Neural progenitor cell (in vitro differentiated cells): Measurements from ENCODE around the gene TMEM214. TPM values are rescaled to one million over a fixed set of nuclear protein-coding genes. Genes with fewer than 3 reads are reported as not detected.

Source experiments
- DNase-seq: peaks from one replicate; pipeline ENCODE4 v3.0.0-alpha.2; 2016; ENCODE audit warnings: low spot score
- H2AFZ ChIP-seq: fragments of 200-600 bp; sonication (generic); replicated peaks from 2 replicates; pipeline ENCODE4 v1.6.1; 2016; ENCODE audit warnings: antibody characterized with exemption
- H3F3A ChIP-seq: fragments of 200-600 bp; sonication (generic); 2 replicates; pipeline ENCODE4 v1.6.1; 2016; ENCODE audit warnings: antibody characterized with exemption, low read depth
- H3K27ac ChIP-seq: fragments of 200-600 bp; sonication (generic); 2 replicates; pipeline ENCODE4 v1.5.1; 2016; ENCODE audit warnings: mild to moderate bottlenecking
- H3K27me3 ChIP-seq: fragments of 200-600 bp; sonication (generic); 2 replicates; pipeline ENCODE4 v1.6.1; 2016; ENCODE audit warnings: mild to moderate bottlenecking, moderate library complexity
- H3K36me3 ChIP-seq: fragments of 200-600 bp; sonication (generic); 2 replicates; pipeline ENCODE4 v1.5.1; 2016
- H3K4me1 ChIP-seq: fragments of 200-600 bp; sonication (generic); 2 replicates; pipeline ENCODE4 v1.6.1; 2016; ENCODE audit warnings: mixed run types
- H3K4me2 ChIP-seq: fragments of 200-600 bp; sonication (generic); 2 replicates; pipeline ENCODE4 v1.6.1; 2016
- H3K4me3 ChIP-seq: fragments of 200-600 bp; sonication (generic); 2 replicates; pipeline ENCODE4 v1.5.1; 2016
- H3K79me2 ChIP-seq: fragments of 200-600 bp; sonication (generic); 2 replicates; pipeline ENCODE4 v1.6.1; 2016; ENCODE audit warnings: low read depth
- H3K9ac ChIP-seq: fragments of 200-600 bp; sonication (generic); 2 replicates; pipeline ENCODE4 v1.6.1; 2016
- H3K9me3 ChIP-seq: fragments of 200-600 bp; sonication (generic); 2 replicates; pipeline ENCODE4 v1.5.1; 2016; ENCODE audit warnings: low read depth
- H4K20me1 ChIP-seq: fragments of 200-600 bp; sonication (generic); 2 replicates; pipeline ENCODE4 v1.6.1; 2016; ENCODE audit warnings: low read depth
- H3K27ac Mint-ChIP-seq: 3 replicates; pipeline ENCODE4 v1.8.0; 2021; ENCODE audit warnings: mixed read lengths
- H3K27me3 Mint-ChIP-seq: 2 replicates; pipeline ENCODE4 v1.8.0; 2022; ENCODE audit warnings: low read depth, mild to moderate bottlenecking, inconsistent platforms, moderate library complexity, mixed read lengths; ENCODE audit not compliant: insufficient read depth
- H3K36me3 Mint-ChIP-seq: 3 replicates; pipeline ENCODE4 v1.8.0; 2021; ENCODE audit warnings: mixed read lengths
- H3K4me1 Mint-ChIP-seq: 3 replicates; pipeline ENCODE4 v1.8.0; 2021; ENCODE audit warnings: mixed read lengths
- H3K4me3 Mint-ChIP-seq: 3 replicates; pipeline ENCODE4 v1.8.0; 2021; ENCODE audit warnings: mild to moderate bottlenecking, moderate library complexity, mixed read lengths
- H3K9me3 Mint-ChIP-seq: 3 replicates; pipeline ENCODE4 v1.8.0; 2020; ENCODE audit warnings: mixed read lengths
- EZH2 ChIP-seq: fragments of 200-600 bp; sonication (generic); IDR thresholded peaks from 2 replicates; pipeline ENCODE4 v1.6.1; 2017; ENCODE audit warnings: antibody characterized with exemption, mild to moderate bottlenecking, moderate library complexity
- EZH2phosphoT487 ChIP-seq: fragments of 200-600 bp; sonication (generic); IDR thresholded peaks from 2 replicates; pipeline ENCODE4 v1.6.1; 2017; ENCODE audit warnings: antibody characterized with exemption
- total RNA-seq: library from RNA; depleted of rRNA; stranded (reverse); fragments of >200 nt; gene quantifications from 2 replicates; pipeline ENCODE4 v1.2.3, GENCODE V29; 2015; ENCODE audit warnings: low replicate concordance
- TF ChIP-seq, protein P1 (sequence below): fragments of 200-600 bp; sonication (generic); IDR thresholded peaks from 2 replicates; pipeline ENCODE4 v1.5.1; 2017; ENCODE audit warnings: antibody characterized with exemption, mild to moderate bottlenecking

TMEM214 gene
- total RNA-seq, 1 donor from 2014 or later, result 18.1 TPM

DNA sequence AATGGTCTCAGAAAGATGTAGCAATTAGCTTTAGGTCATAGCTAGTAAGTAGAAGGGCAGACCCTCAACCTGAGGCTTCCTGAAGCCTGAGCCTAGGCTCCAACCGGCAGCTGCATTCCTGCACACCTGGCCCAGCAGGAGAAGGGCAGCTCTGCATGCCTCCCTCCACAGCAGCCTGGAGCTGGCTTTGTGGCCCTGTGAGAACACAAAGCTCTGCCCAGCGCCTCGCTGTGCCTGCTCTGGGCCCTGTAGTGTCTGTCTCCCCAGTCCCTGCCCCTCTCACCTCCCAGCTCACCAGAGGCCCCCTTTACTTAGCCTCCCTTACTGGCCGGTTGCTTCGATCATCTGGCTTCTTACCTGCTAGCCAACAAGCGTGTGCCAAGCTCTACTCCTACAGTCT lies 6.7 kb downstream of the TMEM214 start:
- Histone ChIP-seq H4K20me1 (no peaks in the 10 kb centered on the region), H3K27me3 (no peaks in the 10 kb centered on the region), H3K4me3 (no peak overlapping the region), H3K36me3 (no peaks in the 10 kb centered on the region), H3K4me1 (no peaks in the 10 kb centered on the region), H3K9me3 (no peaks in the 10 kb centered on the region), H2AFZ (no peak overlapping the region), H3K27ac (no peak overlapping the region), H3F3A (no peaks in the 10 kb centered on the region), H3K79me2 (no peaks in the 10 kb centered on the region), H3K4me2 (no peak overlapping the region), H3K9ac (no peak overlapping the region)
- H3K4me3 Mint-ChIP-seq, result no peak overlapping the region
- no peak for DNase-seq
- no peak overlapping the region for H3K27ac Mint-ChIP-seq
- peaks cover 2% of the 10 kb centered on the region for H3K4me1 Mint-ChIP-seq
- no peaks in the 10 kb centered on the region for H3K9me3 Mint-ChIP-seq
- no peaks in the 10 kb centered on the region for H3K27me3 Mint-ChIP-seq
- H3K36me3 Mint-ChIP-seq, result peaks cover 20% of the 10 kb centered on the region
- no peak for TF ChIP-seq EZH2phosphoT487
- no peak for TF ChIP-seq EZH2
- TF ChIP-seq, protein P1, sequence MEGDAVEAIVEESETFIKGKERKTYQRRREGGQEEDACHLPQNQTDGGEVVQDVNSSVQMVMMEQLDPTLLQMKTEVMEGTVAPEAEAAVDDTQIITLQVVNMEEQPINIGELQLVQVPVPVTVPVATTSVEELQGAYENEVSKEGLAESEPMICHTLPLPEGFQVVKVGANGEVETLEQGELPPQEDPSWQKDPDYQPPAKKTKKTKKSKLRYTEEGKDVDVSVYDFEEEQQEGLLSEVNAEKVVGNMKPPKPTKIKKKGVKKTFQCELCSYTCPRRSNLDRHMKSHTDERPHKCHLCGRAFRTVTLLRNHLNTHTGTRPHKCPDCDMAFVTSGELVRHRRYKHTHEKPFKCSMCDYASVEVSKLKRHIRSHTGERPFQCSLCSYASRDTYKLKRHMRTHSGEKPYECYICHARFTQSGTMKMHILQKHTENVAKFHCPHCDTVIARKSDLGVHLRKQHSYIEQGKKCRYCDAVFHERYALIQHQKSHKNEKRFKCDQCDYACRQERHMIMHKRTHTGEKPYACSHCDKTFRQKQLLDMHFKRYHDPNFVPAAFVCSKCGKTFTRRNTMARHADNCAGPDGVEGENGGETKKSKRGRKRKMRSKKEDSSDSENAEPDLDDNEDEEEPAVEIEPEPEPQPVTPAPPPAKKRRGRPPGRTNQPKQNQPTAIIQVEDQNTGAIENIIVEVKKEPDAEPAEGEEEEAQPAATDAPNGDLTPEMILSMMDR, result no peak

GRCh38 chr2:27039871-27040270 lies 7.1 kb downstream of the TMEM214 start:
- H3K36me3 ChIP-seq, result no peaks in the 10 kb centered on the region
- H3K27me3 ChIP-seq, result no peaks in the 10 kb centered on the region
- H3K9me3 ChIP-seq, result no peaks in the 10 kb centered on the region
- H3K4me3 Mint-ChIP-seq, result no peak overlapping the region
- no peak overlapping the region for H2AFZ ChIP-seq
- no peaks in the 10 kb centered on the region for H3K27me3 Mint-ChIP-seq
- no peaks in the 10 kb centered on the region for H3K9me3 Mint-ChIP-seq
- no peak overlapping the region for H3K4me2 ChIP-seq
- H4K20me1 ChIP-seq, result no peaks in the 10 kb centered on the region
- H3K27ac Mint-ChIP-seq, result no peak overlapping the region
- no peak overlapping the region for H3K4me3 ChIP-seq
- no peak for DNase-seq
- H3K36me3 Mint-ChIP-seq, result peaks cover 20% of the 10 kb centered on the region
- TF ChIP-seq EZH2 (no peak), EZH2phosphoT487 (no peak)
- TF ChIP-seq, protein P1, result no peak
- H3K79me2 ChIP-seq, result no peaks in the 10 kb centered on the region
- no peaks in the 10 kb centered on the region for H3K4me1 ChIP-seq
- no peak overlapping the region for H3K27ac ChIP-seq
- H3K4me1 Mint-ChIP-seq, result peaks cover 2% of the 10 kb centered on the region
- no peak overlapping the region for H3K9ac ChIP-seq
- no peaks in the 10 kb centered on the region for H3F3A ChIP-seq

GRCh38 chr2:27040282-27040681 lies 7.5 kb downstream of the TMEM214 start:
- Histone ChIP-seq H3K4me3 (no peak overlapping the region), H3K27me3 (no peaks in the 10 kb centered on the region), H3K9me3 (no peaks in the 10 kb centered on the region), H2AFZ (no peak overlapping the region), H3K4me1 (no peaks in the 10 kb centered on the region), H3K9ac (no peak overlapping the region), H3K79me2 (no peaks in the 10 kb centered on the region), H3F3A (no peaks in the 10 kb centered on the region), H4K20me1 (no peaks in the 10 kb centered on the region), H3K4me2 (no peak overlapping the region), H3K27ac (no peak overlapping the region), H3K36me3 (no peaks in the 10 kb centered on the region)
- Mint-ChIP-seq H3K4me1 (no peaks in the 10 kb centered on the region), H3K27ac (no peak overlapping the region), H3K9me3 (no peaks in the 10 kb centered on the region), H3K27me3 (no peaks in the 10 kb centered on the region), H3K36me3 (peaks cover 18% of the 10 kb centered on the region), H3K4me3 (no peak overlapping the region)
- TF ChIP-seq EZH2, result no peak
- DNase-seq, result no peak

- TF ChIP-seq EZH2phosphoT487 (no peak), EZH2 (no peak)
- TF ChIP-seq, protein P1, result no peak
- Mint-ChIP-seq H3K27ac (no peak overlapping the region), H3K27me3 (no peaks in the 10 kb centered on the region), H3K4me3 (no peak overlapping the region), H3K4me1 (no peaks in the 10 kb centered on the region), H3K36me3 (peaks cover 14% of the 10 kb centered on the region), H3K9me3 (no peaks in the 10 kb centered on the region)
- Histone ChIP-seq H3K27me3 (no peaks in the 10 kb centered on the region), H2AFZ (no peak overlapping the region), H3F3A (no peaks in the 10 kb centered on the region), H3K27ac (no peak overlapping the region), H3K4me2 (no peak overlapping the region), H3K36me3 (no peaks in the 10 kb centered on the region), H3K9ac (no peak overlapping the region), H3K79me2 (no peaks in the 10 kb centered on the region), H3K4me1 (no peaks in the 10 kb centered on the region), H3K9me3 (no peaks in the 10 kb centered on the region), H4K20me1 (no peaks in the 10 kb centered on the region), H3K4me3 (no peak overlapping the region)
- DNase-seq, result no peak
Observed at GRCh38 chr2:27041752-27042151, 9.0 kb downstream of the TMEM214 start.
